ACC112 (cell line): Measurements from ENCODE around the gene VPS13C.

Experiments used
- H2AFZ ChIP-seq: fragments of 200-600 bp; sonication (generic); one replicate; pipeline ENCODE4 v1.6.0; 2017; ENCODE audit warnings: antibody characterized with exemption, low read length; ENCODE audit not compliant: unreplicated experiment
- H3K27ac ChIP-seq: fragments of 200-600 bp; sonication (generic); 2 replicates; pipeline ENCODE4 v1.5.1; 2014; ENCODE audit warnings: low read depth, mild to moderate bottlenecking, antibody characterized with exemption, low read length, moderate library complexity
- H3K27me3 ChIP-seq: fragments of 200-600 bp; sonication (generic); 2 replicates; pipeline ENCODE4 v1.6.1; 2014; ENCODE audit warnings: mild to moderate bottlenecking, antibody characterized with exemption, low read length, moderate library complexity, mixed read lengths; ENCODE audit not compliant: insufficient read depth
- H3K36me3 ChIP-seq: fragments of 200-600 bp; sonication (generic); 2 replicates; pipeline ENCODE4 v1.6.1; 2016; ENCODE audit warnings: mild to moderate bottlenecking, antibody characterized with exemption, low read length, moderate library complexity, mixed read lengths; ENCODE audit not compliant: insufficient read depth
- H3K4me1 ChIP-seq: fragments of 200-600 bp; sonication (generic); one replicate; pipeline ENCODE4 v1.6.1; 2016; ENCODE audit warnings: low read length, mixed read lengths; ENCODE audit not compliant: insufficient read depth, unreplicated experiment, control insufficient read depth
- H3K4me3 ChIP-seq: fragments of 200-600 bp; sonication (generic); 2 replicates; pipeline ENCODE4 v1.5.1; 2014; ENCODE audit warnings: mild to moderate bottlenecking, low read depth, low read length
- H3K79me2 ChIP-seq: fragments of 200-600 bp; sonication (generic); one replicate; pipeline ENCODE4 v1.6.0; 2016; ENCODE audit warnings: low read length; ENCODE audit not compliant: control insufficient read depth, unreplicated experiment, insufficient read depth

Gene VPS13C, protein sequence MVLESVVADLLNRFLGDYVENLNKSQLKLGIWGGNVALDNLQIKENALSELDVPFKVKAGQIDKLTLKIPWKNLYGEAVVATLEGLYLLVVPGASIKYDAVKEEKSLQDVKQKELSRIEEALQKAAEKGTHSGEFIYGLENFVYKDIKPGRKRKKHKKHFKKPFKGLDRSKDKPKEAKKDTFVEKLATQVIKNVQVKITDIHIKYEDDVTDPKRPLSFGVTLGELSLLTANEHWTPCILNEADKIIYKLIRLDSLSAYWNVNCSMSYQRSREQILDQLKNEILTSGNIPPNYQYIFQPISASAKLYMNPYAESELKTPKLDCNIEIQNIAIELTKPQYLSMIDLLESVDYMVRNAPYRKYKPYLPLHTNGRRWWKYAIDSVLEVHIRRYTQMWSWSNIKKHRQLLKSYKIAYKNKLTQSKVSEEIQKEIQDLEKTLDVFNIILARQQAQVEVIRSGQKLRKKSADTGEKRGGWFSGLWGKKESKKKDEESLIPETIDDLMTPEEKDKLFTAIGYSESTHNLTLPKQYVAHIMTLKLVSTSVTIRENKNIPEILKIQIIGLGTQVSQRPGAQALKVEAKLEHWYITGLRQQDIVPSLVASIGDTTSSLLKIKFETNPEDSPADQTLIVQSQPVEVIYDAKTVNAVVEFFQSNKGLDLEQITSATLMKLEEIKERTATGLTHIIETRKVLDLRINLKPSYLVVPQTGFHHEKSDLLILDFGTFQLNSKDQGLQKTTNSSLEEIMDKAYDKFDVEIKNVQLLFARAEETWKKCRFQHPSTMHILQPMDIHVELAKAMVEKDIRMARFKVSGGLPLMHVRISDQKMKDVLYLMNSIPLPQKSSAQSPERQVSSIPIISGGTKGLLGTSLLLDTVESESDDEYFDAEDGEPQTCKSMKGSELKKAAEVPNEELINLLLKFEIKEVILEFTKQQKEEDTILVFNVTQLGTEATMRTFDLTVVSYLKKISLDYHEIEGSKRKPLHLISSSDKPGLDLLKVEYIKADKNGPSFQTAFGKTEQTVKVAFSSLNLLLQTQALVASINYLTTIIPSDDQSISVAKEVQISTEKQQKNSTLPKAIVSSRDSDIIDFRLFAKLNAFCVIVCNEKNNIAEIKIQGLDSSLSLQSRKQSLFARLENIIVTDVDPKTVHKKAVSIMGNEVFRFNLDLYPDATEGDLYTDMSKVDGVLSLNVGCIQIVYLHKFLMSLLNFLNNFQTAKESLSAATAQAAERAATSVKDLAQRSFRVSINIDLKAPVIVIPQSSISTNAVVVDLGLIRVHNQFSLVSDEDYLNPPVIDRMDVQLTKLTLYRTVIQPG (N-terminal part only)

DNA sequence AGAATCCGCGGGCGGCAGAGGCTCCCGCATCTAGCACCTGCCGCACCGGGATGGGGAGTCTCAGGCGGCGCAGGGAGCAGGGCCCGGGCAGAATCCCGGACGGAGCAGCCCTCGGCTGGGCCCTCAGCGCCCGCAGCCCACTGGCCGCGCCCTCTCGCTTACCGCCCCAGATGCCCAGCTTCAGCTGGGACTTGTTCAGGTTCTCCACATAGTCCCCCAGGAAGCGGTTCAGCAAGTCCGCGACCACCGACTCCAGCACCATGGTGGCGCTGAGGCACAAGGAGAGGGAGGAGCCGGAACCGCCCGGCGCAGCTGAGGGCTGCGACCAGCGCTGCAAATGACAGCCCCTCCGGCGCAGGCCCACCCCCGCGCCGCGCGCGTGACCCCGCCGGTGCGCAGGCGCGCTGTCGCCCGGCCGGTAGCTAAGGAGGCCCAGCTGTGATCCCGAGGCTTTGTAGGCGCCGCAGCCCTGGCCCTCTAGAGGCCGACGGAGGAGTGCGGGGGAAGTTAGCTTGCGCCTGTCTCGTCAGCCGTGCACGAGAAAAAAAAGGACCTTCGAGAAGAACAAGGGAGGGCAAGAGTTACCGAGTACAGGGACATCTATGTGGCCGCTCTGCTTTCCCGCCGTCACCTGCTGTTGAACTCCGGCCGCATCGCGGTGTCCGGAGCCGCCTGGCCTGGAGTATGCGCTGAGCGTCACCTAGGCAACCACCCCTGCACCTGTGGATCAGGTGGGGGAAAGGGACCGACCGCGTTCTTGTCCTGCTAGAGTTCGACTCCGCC, at the start of gene VPS13C:
VPS13C (minus strand) TSS at position 335 of the 783 bp plus-strand sequence; CDS start at position 262, 73 bp downstream.
- peaks cover 32% of the 10 kb centered on the region for H3K79me2 ChIP-seq
- 0 out of 2 replicates have a peak, but pooled peaks cover 4% of the 10 kb centered on the region for H3K27me3 ChIP-seq
- H3K36me3 ChIP-seq = no peaks in the 10 kb centered on the region
- H3K4me1 ChIP-seq = peaks cover 12% of the 10 kb centered on the region
- peak within 1 kb of the TSS; percentile 48 for H3K27ac ChIP-seq
- H3K4me3 ChIP-seq = peak within 1 kb of the TSS; percentile 88
- peak within 1 kb of the TSS; percentile 92 for H2AFZ ChIP-seq

DNA sequence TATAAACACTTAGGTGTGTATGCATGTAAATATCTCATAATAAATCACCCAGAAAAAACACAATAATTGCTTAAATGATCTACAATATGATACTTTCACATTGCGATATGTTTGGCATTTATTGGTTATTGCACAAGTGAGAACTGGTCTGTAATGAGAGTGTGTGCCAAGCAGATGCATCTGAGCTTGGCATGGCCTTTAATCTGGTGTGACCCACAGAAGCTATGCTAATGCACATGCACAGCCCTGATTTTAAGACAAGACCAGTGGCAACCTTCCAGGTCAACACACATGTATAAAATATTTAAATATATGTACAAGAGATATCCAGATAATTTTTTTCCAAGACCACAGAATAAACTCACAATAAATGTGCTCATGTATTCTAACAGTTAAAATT, 49.2 kb upstream of the VPS13C start:
- Histone ChIP-seq H3K79me2 (no peaks in the 10 kb centered on the region), H3K27ac (peak overlapping the region; percentile 88), H3K4me3 (no peak overlapping the region), H3K4me1 (peaks cover 35% of the 10 kb centered on the region), H3K36me3 (no peaks in the 10 kb centered on the region), H3K27me3 (no peaks in the 10 kb centered on the region), H2AFZ (no peak overlapping the region)

DNA sequence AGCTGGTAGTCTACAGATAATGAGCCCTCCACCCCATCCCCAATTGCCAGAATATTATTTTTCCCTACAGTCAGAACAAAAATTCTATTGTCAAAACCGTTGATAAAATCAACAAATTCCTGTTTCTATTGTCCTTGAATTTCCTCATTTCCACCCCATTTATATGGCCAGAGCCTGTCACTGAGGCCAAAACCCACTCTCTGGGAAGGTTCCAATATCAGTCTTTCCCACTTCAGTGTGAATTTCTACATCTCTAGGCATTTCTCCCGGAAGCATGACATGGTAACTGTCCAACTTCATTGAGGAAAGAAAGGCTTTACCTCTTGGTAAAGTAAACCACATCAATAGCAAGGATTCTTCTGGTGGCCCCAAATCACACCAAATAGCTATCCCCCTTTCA, 48.2 kb upstream of the VPS13C start:
- Histone ChIP-seq H3K27ac (no peak overlapping the region), H3K36me3 (no peaks in the 10 kb centered on the region), H3K79me2 (no peaks in the 10 kb centered on the region), H3K4me1 (peaks cover 34% of the 10 kb centered on the region), H3K4me3 (no peak overlapping the region), H3K27me3 (no peaks in the 10 kb centered on the region), H2AFZ (no peak overlapping the region)

DNA sequence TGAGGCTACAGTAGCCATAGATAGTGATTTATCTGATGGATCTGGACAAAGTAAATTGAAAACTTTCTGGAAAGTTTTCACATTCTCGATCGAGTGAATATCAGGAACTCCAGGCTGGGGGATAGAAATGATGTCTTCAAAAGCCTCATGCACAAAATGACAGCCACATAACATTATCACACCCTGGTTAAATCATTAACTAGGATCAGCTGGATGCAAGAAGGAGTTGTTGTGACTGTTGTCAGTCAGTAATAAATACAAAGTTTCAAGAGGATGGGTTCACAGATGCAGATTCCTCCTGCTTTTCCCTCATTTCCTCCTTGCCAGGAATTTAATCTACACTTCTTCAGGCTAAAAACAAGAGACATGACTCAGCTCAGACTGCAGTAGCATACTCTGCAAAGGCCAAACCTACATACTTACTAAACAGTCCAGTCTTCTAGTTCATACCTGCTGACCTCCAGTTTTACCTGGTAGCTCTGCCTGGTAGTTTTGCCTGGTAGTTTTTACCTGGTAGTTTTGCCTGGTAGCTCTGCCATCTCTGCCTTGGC, 47.4 kb upstream of the VPS13C start:
- Histone ChIP-seq H3K27ac (no peak overlapping the region), H3K36me3 (no peaks in the 10 kb centered on the region), H3K27me3 (no peaks in the 10 kb centered on the region), H3K79me2 (no peaks in the 10 kb centered on the region), H2AFZ (peak overlapping the region; percentile 14), H3K4me1 (peaks cover 26% of the 10 kb centered on the region), H3K4me3 (no peak overlapping the region)

DNA sequence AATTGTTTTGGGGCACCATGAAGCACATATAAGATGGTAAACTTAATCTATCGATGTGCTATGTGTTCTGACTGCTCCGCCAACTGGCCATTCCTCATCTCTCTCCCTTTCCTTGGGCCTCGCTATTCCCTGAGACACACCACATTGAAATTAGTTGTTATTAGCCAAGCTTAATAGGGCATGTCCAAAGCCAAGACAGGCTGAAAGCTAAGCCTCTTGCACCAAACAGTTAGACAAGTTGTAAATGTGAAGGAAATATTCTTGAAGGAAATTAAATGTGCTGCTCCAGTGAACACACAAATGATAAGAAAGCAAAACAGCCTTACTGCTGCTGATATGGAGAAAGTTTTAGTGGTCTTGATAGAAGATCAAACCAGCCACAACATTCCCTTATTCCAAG, 45.8 kb upstream of the VPS13C start:
- Histone ChIP-seq H3K79me2 (no peaks in the 10 kb centered on the region), H3K4me3 (no peak overlapping the region), H3K27ac (no peak overlapping the region), H3K27me3 (no peaks in the 10 kb centered on the region), H3K36me3 (no peaks in the 10 kb centered on the region), H3K4me1 (peaks cover 17% of the 10 kb centered on the region), H2AFZ (no peak overlapping the region)

DNA sequence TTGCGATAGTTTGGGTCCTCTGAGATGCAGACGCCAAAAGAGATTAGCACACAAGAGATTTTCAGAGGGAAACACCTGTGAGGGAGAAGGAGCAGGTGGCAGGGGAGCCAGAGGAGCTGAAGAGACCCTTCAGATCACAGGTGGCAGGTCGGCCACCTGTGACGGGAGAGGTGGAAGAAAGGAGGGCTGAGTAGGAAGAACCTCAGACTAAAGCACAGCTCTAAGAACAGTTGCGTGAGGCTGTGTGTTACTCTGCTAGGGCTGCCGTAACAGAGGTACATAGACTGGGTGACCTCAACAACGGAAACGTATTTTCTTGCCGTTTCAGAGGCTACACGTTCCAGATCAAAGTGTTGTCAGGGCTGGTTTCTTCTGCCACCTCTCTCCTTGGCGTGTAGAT, 45.0 kb upstream of the VPS13C start:
- Histone ChIP-seq H3K27me3 (no peaks in the 10 kb centered on the region), H3K27ac (no peak overlapping the region), H3K4me3 (no peak overlapping the region), H3K36me3 (no peaks in the 10 kb centered on the region), H2AFZ (no peak overlapping the region), H3K79me2 (no peaks in the 10 kb centered on the region), H3K4me1 (peaks cover 10% of the 10 kb centered on the region)

DNA sequence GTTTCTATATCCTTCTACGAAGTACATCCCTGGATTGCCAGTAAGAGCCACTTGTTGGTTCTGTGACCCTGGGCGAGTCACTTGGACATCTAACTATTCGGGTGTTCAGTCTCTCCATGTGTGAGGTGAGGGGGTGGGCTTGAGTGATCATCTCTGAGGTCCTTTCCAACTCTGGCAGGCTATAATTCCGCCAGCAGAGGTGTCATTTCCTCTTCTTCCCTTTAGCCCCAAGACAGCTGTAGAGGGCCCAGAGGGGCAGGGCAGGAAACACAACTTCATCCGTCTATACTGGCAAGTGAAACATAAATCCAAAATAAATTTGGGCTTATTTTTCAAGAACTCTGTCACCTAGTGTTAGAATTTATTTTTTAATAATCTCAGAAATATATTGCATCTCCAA, 44.6 kb upstream of the VPS13C start:
- peaks cover 5% of the 10 kb centered on the region for H3K4me1 ChIP-seq
- H3K27ac ChIP-seq = no peak overlapping the region
- H3K36me3 ChIP-seq = no peaks in the 10 kb centered on the region
- H3K27me3 ChIP-seq = no peaks in the 10 kb centered on the region
- H2AFZ ChIP-seq = no peak overlapping the region
- no peaks in the 10 kb centered on the region for H3K79me2 ChIP-seq
- no peak overlapping the region for H3K4me3 ChIP-seq

DNA sequence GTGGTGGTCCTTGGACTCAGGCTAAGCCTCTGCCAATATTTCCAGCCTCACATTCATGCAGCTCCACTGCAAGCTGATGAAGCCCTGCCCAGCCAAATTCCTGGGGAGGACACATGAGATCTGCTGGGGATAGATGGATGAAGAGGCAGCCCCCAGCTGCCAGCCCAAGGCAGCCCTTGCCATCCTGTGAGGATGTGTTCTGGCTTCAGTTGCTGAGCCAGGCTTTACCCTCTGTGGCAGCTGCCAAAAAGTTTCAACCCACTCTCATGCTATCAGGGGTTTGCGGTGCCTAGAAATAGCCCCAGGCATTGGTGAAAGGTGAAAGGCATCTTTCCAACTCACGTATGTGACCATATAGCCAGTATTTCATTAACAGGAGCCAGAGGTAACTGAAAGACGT, 44.2 kb upstream of the VPS13C start:
- Histone ChIP-seq H3K27me3 (no peaks in the 10 kb centered on the region), H3K36me3 (no peaks in the 10 kb centered on the region), H3K4me1 (peaks cover 3% of the 10 kb centered on the region), H2AFZ (no peak overlapping the region), H3K79me2 (no peaks in the 10 kb centered on the region), H3K27ac (no peak overlapping the region), H3K4me3 (no peak overlapping the region)

DNA sequence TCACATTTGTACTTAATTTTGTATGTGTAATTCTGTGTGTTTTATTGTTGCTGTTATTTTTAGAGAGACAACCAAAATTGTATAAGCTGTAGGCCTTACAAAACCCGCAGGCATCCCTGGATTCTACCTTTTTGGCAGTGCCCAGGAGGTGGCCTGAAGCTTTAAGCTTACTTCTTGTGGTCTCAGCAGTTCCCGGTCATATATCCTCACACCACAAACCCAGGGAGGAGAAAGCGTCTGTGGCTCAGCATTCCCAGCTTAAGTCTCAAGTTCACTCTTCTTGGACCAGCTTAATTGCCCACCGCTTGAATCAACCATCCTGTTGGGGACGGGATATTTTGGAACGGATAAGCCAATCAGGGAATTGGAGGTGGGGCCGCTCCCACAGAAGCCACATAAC, 43.2 kb upstream of the VPS13C start:
- no peaks in the 10 kb centered on the region for H3K27me3 ChIP-seq
- no peaks in the 10 kb centered on the region for H3K79me2 ChIP-seq
- H3K27ac ChIP-seq = no peak overlapping the region
- no peak overlapping the region for H3K4me3 ChIP-seq
- no peaks in the 10 kb centered on the region for H3K36me3 ChIP-seq
- peaks cover 9% of the 10 kb centered on the region for H3K4me1 ChIP-seq
- no peak overlapping the region for H2AFZ ChIP-seq
